ENCODE data around the gene RNU5B-1. TPM values are rescaled to one million over a fixed set of nuclear protein-coding genes. Genes with fewer than 3 reads are reported as not detected.

The RNU5B-1 gene
- total RNA-seq, 1 experiment from 2014 or later: not detected

- POLR2A ChIA-PET (ENCODE audit: low non-redundant PET): no interaction called here
- no TSS peak for BruUV-seq (replicated peaks)
- H3K27ac ChIP-seq (ENCODE audit: low read depth, low read length, poor library complexity, severe bottlenecking): no peak overlapping the region
- no peaks in the 10 kb centered on the region for H3K36me3 ChIP-seq (ENCODE audit: insufficient read depth, low read length, poor library complexity, severe bottlenecking)
- TF ChIP-seq, protein P1, sequence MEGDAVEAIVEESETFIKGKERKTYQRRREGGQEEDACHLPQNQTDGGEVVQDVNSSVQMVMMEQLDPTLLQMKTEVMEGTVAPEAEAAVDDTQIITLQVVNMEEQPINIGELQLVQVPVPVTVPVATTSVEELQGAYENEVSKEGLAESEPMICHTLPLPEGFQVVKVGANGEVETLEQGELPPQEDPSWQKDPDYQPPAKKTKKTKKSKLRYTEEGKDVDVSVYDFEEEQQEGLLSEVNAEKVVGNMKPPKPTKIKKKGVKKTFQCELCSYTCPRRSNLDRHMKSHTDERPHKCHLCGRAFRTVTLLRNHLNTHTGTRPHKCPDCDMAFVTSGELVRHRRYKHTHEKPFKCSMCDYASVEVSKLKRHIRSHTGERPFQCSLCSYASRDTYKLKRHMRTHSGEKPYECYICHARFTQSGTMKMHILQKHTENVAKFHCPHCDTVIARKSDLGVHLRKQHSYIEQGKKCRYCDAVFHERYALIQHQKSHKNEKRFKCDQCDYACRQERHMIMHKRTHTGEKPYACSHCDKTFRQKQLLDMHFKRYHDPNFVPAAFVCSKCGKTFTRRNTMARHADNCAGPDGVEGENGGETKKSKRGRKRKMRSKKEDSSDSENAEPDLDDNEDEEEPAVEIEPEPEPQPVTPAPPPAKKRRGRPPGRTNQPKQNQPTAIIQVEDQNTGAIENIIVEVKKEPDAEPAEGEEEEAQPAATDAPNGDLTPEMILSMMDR (conservative IDR thresholded peaks at IDR 0.05; ENCODE audit: low read depth, low read length): no peak
- TF ChIP-seq EZH2 (IDR thresholded peaks at IDR 0.05; ENCODE audit: borderline replicate concordance, low read depth, low read length, poor library complexity, severe bottlenecking): no peak
- no peaks in the 10 kb centered on the region for H3K9me3 ChIP-seq (ENCODE audit: low read depth, low read length, poor library complexity, severe bottlenecking)
- no peak for DNase-seq (ENCODE audit: low spot score)
- H3K4me3 ChIP-seq (ENCODE audit: low read depth, low read length, poor library complexity, severe bottlenecking): no peak overlapping the region
- intact Hi-C loops (cut with micrococcal nuclease; ENCODE audit: unreplicated experiment): no loop called here
- CTCF ChIA-PET: interaction anchor here (0.6 kb wide), 1 partner anchor 11 kb away, joined by 8 read pairs; the partner anchor contains the start of gene PARP16
- no peaks in the 10 kb centered on the region for H3K27me3 ChIP-seq (replicated peaks; ENCODE audit: insufficient read depth, low read depth, low read length, poor library complexity)
- H3K4me1 ChIP-seq (ENCODE audit: insufficient read depth, low read length, poor library complexity, severe bottlenecking): peaks cover 7% of the 10 kb centered on the region
Measured at GRCh38 chr15:65275728-65276126, 28.8 kb upstream of the RNU5B-1 start.

DNA sequence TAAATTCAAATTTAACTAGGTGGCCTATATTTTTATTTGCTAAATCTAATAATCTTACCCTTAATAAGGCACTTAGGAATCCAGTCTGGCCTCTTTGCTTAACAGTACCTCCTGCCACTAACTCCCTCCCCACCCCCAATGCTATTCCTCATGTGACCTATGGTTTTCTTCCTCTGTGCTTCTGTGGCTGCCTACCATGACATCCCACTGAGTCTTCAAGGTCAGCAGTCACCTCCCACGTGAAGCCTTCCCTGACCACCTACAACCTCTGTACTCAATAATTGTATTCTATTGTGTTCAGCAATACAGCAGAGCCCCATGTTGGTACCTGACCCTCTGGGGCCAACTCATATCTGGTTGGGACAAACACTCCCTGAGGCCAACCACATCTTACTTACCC is 27.5 kb upstream of the RNU5B-1 start:
- BruUV-seq (replicated peaks): no TSS peak
- Histone ChIP-seq H3K4me1 (ENCODE audit: insufficient read depth, low read length, poor library complexity, severe bottlenecking) (peaks cover 7% of the 10 kb centered on the region), H3K9me3 (ENCODE audit: low read depth, low read length, poor library complexity, severe bottlenecking) (no peaks in the 10 kb centered on the region), H3K4me3 (ENCODE audit: low read depth, low read length, poor library complexity, severe bottlenecking) (no peak overlapping the region), H3K27ac (ENCODE audit: low read depth, low read length, poor library complexity, severe bottlenecking) (no peak overlapping the region), H3K36me3 (ENCODE audit: insufficient read depth, low read length, poor library complexity, severe bottlenecking) (no peaks in the 10 kb centered on the region), H3K27me3 (replicated peaks; ENCODE audit: insufficient read depth, low read depth, low read length, poor library complexity) (no peaks in the 10 kb centered on the region)
- no peak for DNase-seq (ENCODE audit: low spot score)
- no peak for TF ChIP-seq EZH2 (IDR thresholded peaks at IDR 0.05; ENCODE audit: borderline replicate concordance, low read depth, low read length, poor library complexity, severe bottlenecking)
- TF ChIP-seq, protein P1 (conservative IDR thresholded peaks at IDR 0.05; ENCODE audit: low read depth, low read length): no peak
- ChIA-PET CTCF (interaction anchor here (0.6 kb wide), 1 partner anchor 566 kb away, joined by 3 read pairs; no protein-coding TSS in a partner anchor), POLR2A (ENCODE audit: low non-redundant PET) (no interaction called here)
- intact Hi-C loops (cut with micrococcal nuclease; ENCODE audit: unreplicated experiment): no loop called here

- Histone ChIP-seq H3K36me3 (ENCODE audit: insufficient read depth, low read length, poor library complexity, severe bottlenecking) (no peaks in the 10 kb centered on the region), H3K27me3 (replicated peaks; ENCODE audit: insufficient read depth, low read depth, low read length, poor library complexity) (no peaks in the 10 kb centered on the region), H3K4me3 (ENCODE audit: low read depth, low read length, poor library complexity, severe bottlenecking) (no peak overlapping the region), H3K27ac (ENCODE audit: low read depth, low read length, poor library complexity, severe bottlenecking) (no peak overlapping the region), H3K4me1 (ENCODE audit: insufficient read depth, low read length, poor library complexity, severe bottlenecking) (peaks cover 7% of the 10 kb centered on the region), H3K9me3 (ENCODE audit: low read depth, low read length, poor library complexity, severe bottlenecking) (no peaks in the 10 kb centered on the region)
- intact Hi-C loops (cut with micrococcal nuclease; ENCODE audit: unreplicated experiment): no loop called here
- DNase-seq (ENCODE audit: low spot score): no peak
- POLR2A ChIA-PET (ENCODE audit: low non-redundant PET): interaction anchor here (0.6 to 1.0 kb wide), 2 partner anchors 26 to 214 kb away, joined by 3 read pairs; partner anchors contain the start of gene RNU5B-1
- TF ChIP-seq, protein P1 (conservative IDR thresholded peaks at IDR 0.05; ENCODE audit: low read depth, low read length): no peak
- TF ChIP-seq EZH2 (IDR thresholded peaks at IDR 0.05; ENCODE audit: borderline replicate concordance, low read depth, low read length, poor library complexity, severe bottlenecking): no peak
- CTCF ChIA-PET: no interaction called here
- BruUV-seq (replicated peaks): no TSS peak
Measured at GRCh38 chr15:65278480-65278879, 26.0 kb upstream of the RNU5B-1 start.
